Sigmoid colon (tissue), 7 donors: ENCODE measurements around the gene C1QTNF5. TPM values are rescaled to one million over a fixed set of nuclear protein-coding genes. Genes with fewer than 3 reads are reported as not detected.

Experiments
- DNase-seq: peaks from one replicate; pipeline ENCODE4 v3.0.0-alpha.2; 2019
- H3K27ac ChIP-seq, 4 donors: fragments of 200-600 bp; sonication (generic); one replicate each; pipeline ENCODE4 v1.5.1; 2016 to 2019; ENCODE audit warnings: mild to moderate bottlenecking in 1 of 4
- H3K27me3 ChIP-seq, 3 donors: fragments of 200-600 bp; sonication (generic); one replicate each; pipeline ENCODE4 v1.5.1; 2019; ENCODE audit warnings: mild to moderate bottlenecking in 1 of 3
- H3K36me3 ChIP-seq, 4 donors: fragments of 200-600 bp; sonication (generic); one replicate each; pipeline ENCODE4 v1.5.1; 2016 to 2019
- H3K4me1 ChIP-seq, 4 donors: fragments of 200-600 bp; sonication (generic); one replicate each; pipeline ENCODE4 v1.5.1; 2017 to 2019
- H3K4me3 ChIP-seq, 4 donors: fragments of 200-600 bp; sonication (generic); one replicate each; pipeline ENCODE4 v1.5.1; 2017 to 2019; ENCODE audit warnings: mild to moderate bottlenecking in 2 of 4, moderate library complexity in 1 of 4
- H3K9me3 ChIP-seq, 4 donors: fragments of 200-600 bp in 3 of 4; sonication (generic) in 3 of 4; one replicate each; pipeline versions ENCODE4 v1.5.1 to v1.6.1; 2013 to 2019
- EP300 ChIP-seq, 4 donors: sonication (generic); formaldehyde crosslinking; IDR thresholded peaks; one replicate each; pipeline ENCODE4 v1.6.1; 2017; ENCODE audit warnings: antibody characterized with exemption in 4 of 4
- POLR2A ChIP-seq, 2 donors: fragments of 450-650 bp; IDR thresholded peaks; one replicate each; pipeline ENCODE4 v1.6.1; 2016; ENCODE audit warnings: antibody characterized with exemption in 2 of 2, mild to moderate bottlenecking in 2 of 2, moderate library complexity in 2 of 2
- POLR2AphosphoS5 ChIP-seq, 4 donors: sonication (generic); formaldehyde crosslinking; IDR thresholded peaks; one replicate each; pipeline ENCODE4 v1.6.1; 2017; ENCODE audit warnings: antibody characterized with exemption in 4 of 4
- WGBS, 2 donors: extraction: QIAGEN DNeasy Blood & Tissue Kit; methylation state at CpG; one replicate each; pipeline ENCODE4 v1.1.7; 2013; 5-methylcytosine and 5-hydroxymethylcytosine counted together
- intact Hi-C: fragments of 100-400 bp; cut with DNase I; formaldehyde crosslinking; loops from one replicate; pipeline ENCODE4 v1.15.1; 2023
- polyA plus RNA-seq, 3 donors: library from polyadenylated mRNA; stranded (reverse); fragments of 200-250 nt; gene quantifications; one replicate each; pipeline ENCODE4 v1.2.3, GENCODE V29; 2013
- total RNA-seq, 4 donors: library from RNA; depleted of rRNA; stranded (reverse); fragments of >200 nt; gene quantifications; one replicate each; pipeline ENCODE4 v1.1.0, GENCODE V29; 2016
- TF ChIP-seq, protein P1 (sequence below), 4 experiments: fragments of 450-650 bp in 3 of 4; fragments of 200-600 bp in 1 of 4; IDR thresholded peaks; one replicate each; pipeline ENCODE4 v1.5.1; 2016 to 2019; ENCODE audit warnings: antibody characterized with exemption in 4 of 4, mild to moderate bottlenecking in 3 of 4, moderate library complexity in 2 of 4
- donor health status: healthy with polysubstance abuse.
- donor health status: Bipolar disorder and iron deficiency.
- donor health status: healthy.

Gene C1QTNF5
- total and polyA plus RNA-seq, 7 donors: 4.9 to 35.2 (median 23.2) TPM

DNA sequence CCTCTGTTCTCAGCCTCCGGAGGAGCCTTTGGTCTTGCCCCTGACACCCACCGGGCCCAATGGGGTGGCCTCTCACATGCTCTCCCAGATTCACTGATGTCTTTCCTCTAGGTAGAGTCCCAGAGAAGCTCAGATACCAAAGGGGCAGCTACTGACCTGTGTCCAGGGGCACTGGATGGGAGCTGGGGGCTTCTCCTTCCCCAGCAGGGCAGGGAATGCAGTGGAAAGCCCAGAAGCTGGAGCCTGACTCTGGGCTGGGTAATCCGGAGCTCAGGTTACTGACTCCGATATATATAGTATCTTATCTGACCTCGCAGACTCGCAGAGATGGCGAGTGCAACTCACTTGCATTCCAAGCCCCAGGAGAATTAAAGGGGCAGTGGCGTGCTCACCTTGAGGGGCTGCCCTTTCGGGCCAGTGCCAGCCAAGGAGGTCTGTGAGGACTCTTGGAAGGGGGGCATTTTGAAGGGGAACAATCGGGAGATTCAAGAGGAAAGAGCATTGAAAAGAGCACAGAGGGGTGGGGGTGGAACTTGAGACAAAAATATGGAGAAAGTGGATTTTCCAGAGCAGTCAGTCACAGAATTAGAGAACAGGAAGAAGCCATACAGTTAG, 38.3 kb upstream of the C1QTNF5 start:
- 81 to 83% methylated on average over 10 of the region's 10 CpGs for WGBS, 2 donors
- Histone ChIP-seq H3K27ac (no peak overlapping the region), H3K4me3 (no peak overlapping the region), H3K36me3 (no peaks in the 10 kb centered on the region), H3K9me3 (no peaks in the 10 kb centered on the region), H3K4me1 (peaks cover 0 to 44% (median 37%) of the 10 kb centered on the region in 4 donors), H3K27me3 (no peaks in the 10 kb centered on the region)
- no peak for DNase-seq
- intact Hi-C loops: no loop called here
- TF ChIP-seq POLR2AphosphoS5 (IDR thresholded peaks at IDR 0.05) (no peak), POLR2A (IDR thresholded peaks at IDR 0.05) (no peak), EP300 (IDR thresholded peaks at IDR 0.05) (no peak)
- TF ChIP-seq, protein P1, sequence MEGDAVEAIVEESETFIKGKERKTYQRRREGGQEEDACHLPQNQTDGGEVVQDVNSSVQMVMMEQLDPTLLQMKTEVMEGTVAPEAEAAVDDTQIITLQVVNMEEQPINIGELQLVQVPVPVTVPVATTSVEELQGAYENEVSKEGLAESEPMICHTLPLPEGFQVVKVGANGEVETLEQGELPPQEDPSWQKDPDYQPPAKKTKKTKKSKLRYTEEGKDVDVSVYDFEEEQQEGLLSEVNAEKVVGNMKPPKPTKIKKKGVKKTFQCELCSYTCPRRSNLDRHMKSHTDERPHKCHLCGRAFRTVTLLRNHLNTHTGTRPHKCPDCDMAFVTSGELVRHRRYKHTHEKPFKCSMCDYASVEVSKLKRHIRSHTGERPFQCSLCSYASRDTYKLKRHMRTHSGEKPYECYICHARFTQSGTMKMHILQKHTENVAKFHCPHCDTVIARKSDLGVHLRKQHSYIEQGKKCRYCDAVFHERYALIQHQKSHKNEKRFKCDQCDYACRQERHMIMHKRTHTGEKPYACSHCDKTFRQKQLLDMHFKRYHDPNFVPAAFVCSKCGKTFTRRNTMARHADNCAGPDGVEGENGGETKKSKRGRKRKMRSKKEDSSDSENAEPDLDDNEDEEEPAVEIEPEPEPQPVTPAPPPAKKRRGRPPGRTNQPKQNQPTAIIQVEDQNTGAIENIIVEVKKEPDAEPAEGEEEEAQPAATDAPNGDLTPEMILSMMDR (IDR thresholded peaks at IDR 0.05): no peak

DNA sequence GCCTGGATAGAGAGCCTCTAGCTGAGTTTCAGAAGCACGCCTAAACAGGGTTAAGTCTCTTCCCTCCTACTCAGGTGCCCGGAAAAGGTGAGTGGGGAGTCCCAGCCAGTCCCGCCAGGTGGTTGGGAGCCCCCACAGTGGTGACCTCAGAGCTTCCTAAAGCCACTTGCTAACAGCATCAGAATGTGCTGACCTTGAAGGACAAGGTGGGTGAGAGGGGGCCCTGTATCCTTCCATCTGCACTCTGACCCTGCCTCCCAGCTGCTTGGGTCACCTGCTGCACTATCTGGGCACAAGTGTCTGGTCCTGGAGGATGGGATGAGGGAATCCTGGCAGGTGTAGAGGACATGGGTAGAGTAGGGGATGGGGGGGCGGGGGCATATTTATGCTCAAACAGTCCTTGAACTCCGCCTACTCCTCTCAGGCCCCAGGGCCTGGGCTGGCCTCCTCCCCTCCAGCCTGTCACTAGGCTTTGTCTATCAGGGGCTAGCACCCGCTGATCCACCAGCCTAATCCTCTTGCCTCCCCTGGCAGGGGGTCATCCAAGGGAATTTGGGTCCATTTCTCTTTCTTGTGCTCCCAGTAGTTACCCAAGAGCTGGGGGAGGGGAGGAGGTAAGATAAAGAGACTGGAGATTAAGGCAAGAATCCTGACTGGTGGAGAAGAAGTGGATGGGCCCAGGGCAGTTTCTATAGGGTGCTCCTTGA, 37.4 kb upstream of the C1QTNF5 start:
- Histone ChIP-seq H3K27me3 (no peaks in the 10 kb centered on the region), H3K27ac (peak overlapping the region in 1 of 4 donors; percentile 76), H3K9me3 (no peaks in the 10 kb centered on the region), H3K4me3 (no peak overlapping the region), H3K4me1 (peaks cover 0 to 47% (median 37%) of the 10 kb centered on the region in 4 donors), H3K36me3 (no peaks in the 10 kb centered on the region)
- TF ChIP-seq, protein P1 (IDR thresholded peaks at IDR 0.05): no peak
- TF ChIP-seq EP300 (IDR thresholded peaks at IDR 0.05) (no peak), POLR2A (IDR thresholded peaks at IDR 0.05) (no peak), POLR2AphosphoS5 (IDR thresholded peaks at IDR 0.05) (no peak)
- WGBS, 2 donors: 82% methylated on average over 6 of the region's 6 CpGs
- DNase-seq: no peak
- intact Hi-C loops: no loop called here

DNA sequence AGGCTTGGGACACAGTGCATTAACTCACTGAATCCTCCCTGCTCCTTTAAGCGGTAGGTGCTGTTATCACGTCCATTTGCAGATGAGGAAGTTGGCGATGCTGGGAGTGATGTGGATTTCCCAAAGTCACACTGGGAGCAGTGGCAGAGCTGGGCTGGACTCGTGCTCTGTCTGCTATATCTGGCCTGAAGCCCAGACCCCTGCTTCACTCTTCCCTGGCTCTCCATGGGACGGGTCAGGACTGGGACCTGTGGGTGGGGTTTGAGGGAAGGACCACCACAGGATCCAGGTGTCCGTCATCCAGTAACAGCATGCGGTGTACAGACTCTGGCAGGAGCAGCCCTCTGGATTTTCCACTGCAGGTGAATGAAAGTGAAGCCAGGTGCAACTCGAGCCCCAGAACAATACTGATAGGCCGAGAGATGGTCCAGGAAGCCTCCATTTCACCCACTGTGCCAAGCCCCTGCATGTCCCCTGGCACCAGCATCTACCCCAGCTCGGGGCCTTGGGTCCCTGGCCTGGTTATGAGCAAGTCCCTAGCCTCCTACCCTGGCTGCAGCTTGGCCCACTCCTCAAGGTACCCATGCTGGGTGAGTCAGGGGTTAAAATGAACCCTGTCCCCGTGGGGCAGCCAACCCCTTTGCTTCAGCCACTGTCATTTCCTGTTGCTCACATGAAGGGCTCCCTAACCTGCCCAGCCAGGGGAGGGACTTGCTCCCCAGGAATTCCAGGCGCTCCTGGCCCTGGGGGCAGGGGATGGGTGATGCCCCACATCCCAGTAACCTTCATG, 36.6 kb upstream of the C1QTNF5 start:
- no peaks in the 10 kb centered on the region for H3K36me3 ChIP-seq
- TF ChIP-seq POLR2A (IDR thresholded peaks at IDR 0.05) (no peak), POLR2AphosphoS5 (IDR thresholded peaks at IDR 0.05) (no peak), EP300 (IDR thresholded peaks at IDR 0.05) (no peak)
- TF ChIP-seq, protein P1 (IDR thresholded peaks at IDR 0.05): no peak
- intact Hi-C loops: no loop called here
- no peaks in the 10 kb centered on the region for H3K27me3 ChIP-seq
- no peak overlapping the region for H3K4me3 ChIP-seq
- WGBS, 2 donors: 61 to 72% methylated on average over 12 of the region's 12 CpGs
- DNase-seq: no peak
- H3K9me3 ChIP-seq: no peaks in the 10 kb centered on the region
- H3K4me1 ChIP-seq: peaks cover 0 to 45% (median 34%) of the 10 kb centered on the region in 4 donors
- H3K27ac ChIP-seq: peak overlapping the region in 2 of 4 donors; percentile 76 to 84

DNA sequence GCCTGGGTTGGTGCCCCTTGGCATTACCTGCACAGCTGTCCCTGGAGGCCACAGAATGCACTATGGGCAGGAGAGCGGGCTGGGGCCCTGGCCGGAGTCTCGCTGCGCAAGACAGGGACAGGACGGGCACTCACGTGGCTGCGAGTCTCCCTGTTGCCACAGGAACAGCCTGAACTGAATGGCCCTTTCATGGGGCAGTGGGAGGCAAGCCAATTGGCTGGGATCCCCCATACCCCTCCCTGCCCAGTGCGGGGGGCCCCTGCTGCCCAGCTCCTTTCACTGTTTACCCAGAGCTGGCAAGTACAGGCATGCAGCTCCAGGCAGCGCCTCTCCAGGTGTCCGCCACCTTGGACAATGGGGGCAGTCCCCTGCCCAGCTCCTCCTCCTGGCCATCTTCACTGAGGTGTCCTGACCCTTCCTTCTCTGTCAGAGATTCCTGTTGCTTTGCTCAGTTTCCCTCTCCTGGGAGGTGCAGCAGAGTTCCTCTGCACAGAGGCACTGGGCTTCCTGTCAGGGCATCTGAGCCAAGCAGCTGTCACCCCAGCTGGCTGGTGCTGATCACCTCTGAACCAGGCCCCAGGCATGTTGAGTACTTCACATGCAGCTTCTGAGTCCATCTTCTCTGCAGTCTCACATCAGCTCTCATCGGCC, 35.6 kb upstream of the C1QTNF5 start:
- Histone ChIP-seq H3K27me3 (no peaks in the 10 kb centered on the region), H3K9me3 (no peaks in the 10 kb centered on the region), H3K4me3 (no peak overlapping the region), H3K4me1 (peaks cover 0 to 39% (median 28%) of the 10 kb centered on the region in 4 donors), H3K36me3 (no peaks in the 10 kb centered on the region), H3K27ac (peak overlapping the region; percentile 69 to 84 (median 76))
- DNase-seq: peak; percentile 75
- intact Hi-C loops: no loop called here
- TF ChIP-seq EP300 (IDR thresholded peaks at IDR 0.05) (no peak), POLR2AphosphoS5 (IDR thresholded peaks at IDR 0.05) (peak in 1 of 4 donors; percentile 17)
- 35 to 65% methylated on average over 11 of the region's 11 CpGs for WGBS, 2 donors
